Fibroblast of peridontal ligament (primary cell): ENCODE data around the gene HMGXB4.

ENCODE experiments used
- DNase-seq: peaks from one replicate; pipeline ENCODE4 v3.0.0-alpha.2; 2010; ENCODE audit errors: extremely low read depth

Gene HMGXB4

DNA sequence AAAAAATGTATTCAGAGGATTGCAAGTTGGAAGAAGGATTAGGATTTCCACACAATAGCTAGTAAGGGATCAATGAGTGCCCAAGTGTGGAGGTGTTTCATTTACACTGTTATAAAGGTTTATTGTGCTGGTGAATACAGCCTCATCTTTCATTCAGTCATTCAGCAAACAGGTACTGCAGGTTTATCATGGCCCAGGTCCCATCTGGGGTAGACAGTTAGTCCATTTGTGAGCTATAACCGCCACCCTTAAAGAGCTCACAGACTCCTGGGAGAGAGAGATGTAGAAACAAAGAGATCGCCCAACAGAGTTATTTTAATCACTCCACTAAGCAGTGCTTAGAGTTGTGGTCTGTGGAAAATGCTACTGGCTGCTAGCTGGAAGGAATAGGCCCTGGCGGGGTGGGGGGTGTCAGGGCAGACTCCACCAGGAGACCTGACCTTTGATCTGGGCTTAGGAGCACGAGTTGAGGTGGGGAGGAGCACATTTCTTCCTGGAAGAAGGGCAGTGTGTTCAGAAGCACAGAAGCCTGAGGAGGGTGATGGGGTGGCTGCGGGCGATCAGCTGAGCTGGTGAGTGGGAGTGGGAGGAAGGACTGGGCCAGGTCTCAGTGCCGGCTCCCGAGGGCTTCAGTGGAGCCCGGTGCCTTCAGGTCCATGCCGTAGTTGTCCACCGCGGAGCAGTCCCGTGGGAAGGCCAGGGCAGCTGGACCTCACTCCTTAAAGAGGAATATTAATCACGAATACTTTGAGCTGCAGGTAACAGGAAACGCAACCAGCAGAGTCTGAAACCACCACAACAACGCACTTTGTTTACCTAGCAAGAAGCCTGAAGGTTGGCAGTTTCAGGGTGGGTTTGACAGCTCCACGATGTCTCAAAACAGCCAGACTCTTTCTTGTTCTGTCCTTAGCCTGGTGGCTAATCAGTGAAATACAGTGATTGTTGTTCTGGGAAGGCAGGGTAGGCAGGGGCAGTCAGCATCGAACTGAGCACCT, 53.6 kb downstream of the HMGXB4 start:
- no peak for DNase-seq

DNA sequence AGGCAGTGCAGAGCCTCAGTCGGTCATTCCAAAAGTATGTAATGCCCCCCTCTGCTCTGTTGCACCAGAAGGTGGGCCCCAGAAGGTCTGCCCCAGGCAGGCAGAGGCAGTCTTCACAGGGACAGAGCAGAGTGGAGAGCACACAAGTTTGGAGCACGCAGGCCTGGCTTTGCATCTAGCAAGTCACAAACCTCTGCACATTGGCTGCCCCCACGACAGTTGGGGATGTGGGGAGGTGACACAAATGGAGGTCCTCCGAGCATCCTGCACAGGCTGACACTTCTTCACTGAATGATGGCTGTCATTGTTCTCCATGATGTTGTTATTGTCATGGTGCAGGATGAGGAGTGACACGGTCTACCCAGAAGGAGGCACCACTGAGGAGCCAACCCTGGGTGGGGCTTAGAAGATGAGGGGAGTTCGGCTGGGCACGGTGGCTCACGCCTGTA, 54.3 kb downstream of the HMGXB4 start:
- no peak for DNase-seq

DNA sequence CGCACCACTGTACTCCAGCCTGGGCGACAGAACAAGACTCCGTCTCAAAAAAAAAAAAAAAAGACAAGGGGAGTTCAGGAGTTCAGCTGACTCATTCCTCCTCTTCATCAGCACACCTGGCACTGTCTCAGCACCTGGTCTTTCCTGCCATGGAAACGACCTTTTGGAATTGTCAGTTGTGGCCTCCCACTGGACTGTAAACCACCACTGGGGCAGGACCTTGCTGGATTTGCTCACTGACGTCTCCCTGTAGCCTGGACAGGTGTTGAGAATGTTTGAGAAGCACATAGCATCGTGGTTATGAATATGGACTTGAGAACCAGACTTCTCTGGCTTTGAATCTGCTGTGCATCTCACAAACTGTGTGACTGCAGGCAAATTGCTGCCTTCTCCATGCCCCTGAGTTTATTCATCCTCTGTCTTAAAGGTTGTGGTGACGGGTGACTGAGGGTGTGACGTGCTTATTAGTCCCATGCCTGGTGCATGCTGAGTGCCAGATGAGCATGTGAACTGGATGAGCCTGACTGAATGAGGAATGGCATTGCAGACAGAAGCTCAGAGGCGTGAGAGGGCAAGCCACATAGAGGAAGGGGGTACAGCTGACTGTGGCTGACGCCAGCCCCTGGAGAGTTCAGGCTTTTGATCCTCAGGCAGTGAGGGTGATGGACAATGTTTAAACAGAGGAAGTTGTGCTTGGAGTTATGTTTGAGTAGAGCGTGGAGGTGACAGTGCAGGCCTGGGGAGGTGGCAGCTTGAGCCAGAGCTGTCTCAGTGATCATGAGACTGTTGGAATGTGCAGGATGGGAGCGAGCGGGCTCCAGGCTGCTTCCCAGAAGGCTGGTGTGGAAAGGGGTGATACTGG, 55.1 kb downstream of the HMGXB4 start:
- peak; percentile 40 for DNase-seq

DNA sequence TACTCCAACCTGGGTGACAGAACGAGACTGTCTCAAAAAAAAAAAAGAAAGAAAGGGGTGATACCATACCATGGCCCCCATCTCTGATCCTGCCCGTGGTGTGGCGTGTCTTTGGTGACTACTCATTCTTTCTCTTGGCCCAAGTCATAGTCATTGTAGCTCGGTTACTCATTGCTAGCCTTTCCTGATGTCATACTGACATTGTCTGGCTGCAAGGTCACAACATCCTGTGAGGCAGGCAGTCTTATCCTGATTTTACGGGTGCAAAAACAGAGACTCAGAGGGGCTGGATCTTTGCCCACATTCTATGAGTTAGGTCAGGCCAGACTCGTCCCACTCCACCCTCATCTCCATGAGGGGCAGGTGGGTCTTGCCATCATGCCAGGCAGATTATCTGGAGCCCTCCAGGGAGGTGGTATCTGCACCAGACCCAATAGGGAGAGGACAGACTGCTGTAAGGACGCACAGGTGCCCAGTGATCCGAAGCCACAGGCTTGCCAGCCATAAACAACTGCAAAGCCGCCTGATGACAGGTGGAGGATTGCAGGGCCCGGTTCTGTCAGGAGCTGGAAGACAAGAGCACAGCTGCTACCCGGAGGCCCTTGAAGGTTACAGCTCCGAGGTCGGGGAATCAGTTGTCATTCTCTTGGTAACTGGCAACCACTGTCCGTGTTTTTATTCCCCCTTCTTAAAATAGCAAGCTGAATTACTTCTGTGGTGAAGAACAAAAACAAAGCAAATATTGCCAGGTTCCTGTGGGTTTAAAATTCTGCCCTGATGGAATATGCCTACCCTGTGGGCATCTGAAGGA, 56.2 kb downstream of the HMGXB4 start:
- peak; percentile 70 for DNase-seq

DNA sequence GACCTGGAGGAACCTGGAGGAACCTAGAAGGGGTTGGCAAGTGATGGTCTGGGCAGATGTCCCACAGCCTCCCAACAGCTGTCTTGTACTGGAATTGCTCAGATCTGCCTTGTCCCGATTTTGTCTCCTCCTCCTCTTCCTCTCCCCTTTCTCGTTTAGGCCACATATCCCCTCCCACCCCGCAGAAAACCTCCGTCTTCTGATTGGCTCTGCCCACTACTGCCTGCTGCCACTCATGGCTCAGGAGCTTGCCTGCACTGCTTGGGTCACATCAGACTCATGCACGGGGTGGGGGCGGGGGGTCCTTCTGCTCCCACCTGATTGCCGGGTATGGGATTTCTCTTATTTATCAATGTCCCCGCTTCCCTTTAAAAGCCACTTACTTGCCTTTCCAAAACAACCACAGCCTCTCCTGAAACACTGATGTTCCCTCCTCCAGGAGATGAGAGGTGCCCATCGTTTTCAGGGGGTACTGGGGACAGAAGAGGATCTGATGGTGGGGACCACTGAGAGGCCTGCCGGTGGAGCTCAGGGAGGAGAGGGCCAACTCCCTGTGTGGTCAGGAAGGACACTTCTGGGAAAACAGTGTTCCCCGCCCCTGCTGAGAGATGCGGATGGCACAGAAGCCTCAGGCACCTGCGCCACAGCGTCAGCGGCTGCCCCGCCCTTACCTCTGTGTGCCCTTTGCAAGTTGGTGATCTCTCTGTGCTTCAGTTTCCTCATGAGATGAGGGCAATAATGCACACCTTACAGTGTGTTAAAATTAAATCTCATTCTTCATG, 57.1 kb downstream of the HMGXB4 start:
- DNase-seq = no peak

DNA sequence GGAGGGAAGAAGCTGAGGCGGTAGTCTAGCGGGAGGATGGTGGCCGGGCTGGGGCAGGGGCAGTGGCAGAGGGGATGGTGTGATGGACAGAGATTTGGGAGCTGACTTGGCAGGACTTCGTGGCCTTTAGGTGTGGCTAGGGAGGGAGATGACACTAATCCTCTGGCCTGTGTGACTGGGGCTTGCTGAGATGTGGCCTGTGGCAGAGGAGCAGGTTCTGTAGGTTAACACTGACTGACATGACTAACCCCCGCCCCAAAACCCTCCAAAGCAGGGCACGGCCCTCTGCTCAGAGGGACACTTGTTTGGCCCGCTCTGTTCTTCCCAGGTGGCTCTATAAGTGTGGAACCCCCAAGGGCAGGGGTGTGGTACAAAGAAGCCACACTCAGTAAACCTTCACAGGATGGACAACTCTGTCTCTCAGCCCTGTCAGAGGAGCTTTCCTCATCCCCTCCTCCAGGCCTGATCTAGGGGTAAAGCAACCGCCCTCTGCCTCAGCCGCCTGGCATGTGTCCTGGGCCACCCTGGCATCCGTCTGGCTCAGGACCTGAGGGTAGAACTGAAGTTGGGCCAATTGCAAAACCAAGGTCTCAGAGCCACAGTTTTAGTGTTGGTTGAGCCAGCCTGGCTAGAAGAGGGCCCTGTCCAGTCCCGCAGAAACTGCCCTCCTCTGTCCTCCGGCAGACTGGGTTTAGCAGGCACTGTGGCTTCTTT, 58.0 kb downstream of the HMGXB4 start:
- DNase-seq = no peak

DNA sequence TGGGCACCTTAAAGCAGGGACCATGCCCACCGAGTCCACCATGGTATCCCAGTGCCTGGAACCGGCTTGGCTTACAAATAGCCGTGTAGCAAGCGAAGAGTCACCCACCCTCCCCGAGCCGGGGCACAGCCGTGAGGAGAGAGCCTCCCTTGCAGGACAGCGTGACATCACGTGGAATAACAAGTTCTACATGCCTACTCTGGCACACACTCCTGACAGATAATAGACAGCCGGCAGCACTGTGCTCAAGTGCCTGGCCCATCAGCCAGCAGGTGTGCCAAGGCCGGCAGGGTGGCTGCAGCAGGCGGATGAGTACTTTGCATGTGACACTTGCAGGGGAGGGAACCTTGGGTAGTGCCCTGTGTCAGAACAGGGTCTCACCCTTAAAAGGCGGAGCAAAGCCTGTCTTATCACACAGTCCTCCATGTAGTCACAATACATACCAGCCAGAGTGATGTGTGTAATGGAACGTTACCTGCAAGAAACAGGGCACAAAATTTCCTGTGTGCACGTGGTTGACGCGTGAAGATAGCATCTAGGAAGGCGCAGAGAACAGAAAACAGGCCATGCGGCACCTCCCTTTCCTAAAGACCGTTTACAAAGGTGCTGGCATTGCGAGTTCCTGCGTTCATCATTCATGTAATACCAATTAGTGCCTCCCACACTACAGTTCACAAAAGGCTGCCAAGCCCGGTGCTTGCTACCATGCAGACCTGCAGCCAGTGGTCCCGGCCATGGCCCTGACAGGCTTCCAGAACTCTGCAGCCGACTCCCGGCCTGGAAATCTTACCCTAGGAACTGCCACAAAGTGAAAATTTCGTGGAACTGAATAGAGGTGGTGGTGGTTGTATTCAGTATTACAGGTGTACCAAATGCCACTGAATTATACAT, 58.8 kb downstream of the HMGXB4 start:
- no peak for DNase-seq

DNA sequence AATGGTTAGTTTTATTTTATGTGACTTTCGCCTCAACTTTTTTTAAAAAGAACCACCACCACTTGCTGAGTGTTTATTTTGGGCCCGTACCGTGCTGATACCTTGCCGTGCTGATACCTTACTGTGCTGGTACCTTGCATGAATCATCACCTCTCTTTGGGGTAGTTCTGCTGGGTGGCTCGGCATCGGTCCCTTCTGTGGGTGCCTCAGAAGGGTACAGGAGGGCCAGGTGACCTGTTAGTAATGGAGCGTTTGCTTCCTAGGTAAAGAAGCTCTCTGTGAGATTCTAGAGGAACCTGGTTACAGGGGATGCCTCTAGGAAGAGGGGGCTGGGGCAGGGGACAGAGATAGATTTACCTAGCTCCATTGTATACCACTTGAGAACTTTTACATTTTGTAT, 59.5 kb downstream of the HMGXB4 start:
- DNase-seq = no peak

DNA sequence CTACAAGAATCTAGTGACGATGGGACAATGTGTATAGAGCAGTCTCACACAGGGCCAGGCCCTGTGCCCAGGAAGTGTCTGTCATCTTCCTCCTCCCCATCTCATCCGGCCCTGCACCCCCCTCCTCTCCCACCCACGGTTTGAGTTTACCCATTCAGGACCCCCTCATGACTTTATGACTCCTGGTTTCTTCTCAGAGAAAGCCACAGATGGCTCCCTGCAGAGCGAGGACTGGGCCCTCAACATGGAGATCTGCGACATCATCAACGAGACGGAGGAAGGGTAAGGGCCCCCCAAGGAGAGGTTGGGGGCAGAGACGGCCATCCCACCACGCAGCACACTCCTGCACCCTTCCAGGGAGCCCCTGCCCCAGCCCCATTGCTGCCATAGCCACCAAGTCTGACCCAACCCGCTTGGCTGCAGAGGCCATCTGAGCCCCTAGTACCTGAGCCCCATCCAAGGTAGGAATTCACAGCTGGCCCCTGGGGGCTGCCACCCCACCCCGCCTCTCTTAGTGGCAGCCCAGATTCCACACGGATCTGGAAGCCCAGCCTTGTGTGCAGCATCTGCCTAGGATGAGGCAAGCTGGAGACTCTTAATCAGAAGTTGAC, 60.5 kb downstream of the HMGXB4 start:
- DNase-seq = no peak

DNA sequence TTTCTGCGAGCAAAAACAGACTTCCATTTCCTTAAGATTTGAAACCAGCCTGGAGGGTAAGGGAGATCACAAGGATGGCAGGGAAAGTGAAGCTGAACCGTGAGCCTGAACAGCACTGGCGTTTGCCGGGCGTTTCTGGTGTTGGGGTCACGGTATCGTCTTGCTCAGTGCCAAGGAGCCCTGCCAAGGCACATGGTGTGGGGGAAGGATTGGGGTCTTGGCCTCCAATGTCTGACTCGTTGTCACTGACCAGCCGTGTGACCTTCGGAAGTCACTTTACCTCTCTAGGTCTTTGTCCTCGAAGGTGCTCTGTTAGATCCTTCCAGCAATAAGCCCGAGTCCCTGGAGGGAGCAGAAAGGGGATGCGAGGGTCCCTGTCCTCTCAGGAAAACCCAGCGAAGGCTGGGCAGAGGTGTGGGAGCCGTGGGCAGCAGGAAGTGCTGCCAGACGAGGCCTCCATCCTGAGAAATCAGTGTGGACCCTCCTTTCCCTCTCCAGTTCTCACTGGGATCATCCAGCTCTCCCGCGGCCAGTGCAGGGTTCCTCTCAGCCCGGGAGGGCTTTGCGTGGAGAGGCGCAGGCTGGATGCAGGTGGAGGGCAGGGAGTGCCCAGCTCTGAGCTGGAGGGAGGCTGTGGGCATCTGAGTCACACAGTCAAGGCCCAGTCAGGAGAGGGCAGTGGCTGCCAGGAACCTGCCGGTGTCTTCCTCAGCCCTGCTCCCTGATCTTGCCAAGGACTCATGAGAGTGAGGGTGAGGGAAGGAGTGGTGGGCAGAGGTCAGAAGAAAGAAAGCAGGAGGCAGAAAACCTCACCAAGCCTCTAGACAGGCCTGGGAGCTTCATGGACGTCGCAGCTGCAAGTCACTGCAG, 61.3 kb downstream of the HMGXB4 start:
- no peak for DNase-seq

DNA sequence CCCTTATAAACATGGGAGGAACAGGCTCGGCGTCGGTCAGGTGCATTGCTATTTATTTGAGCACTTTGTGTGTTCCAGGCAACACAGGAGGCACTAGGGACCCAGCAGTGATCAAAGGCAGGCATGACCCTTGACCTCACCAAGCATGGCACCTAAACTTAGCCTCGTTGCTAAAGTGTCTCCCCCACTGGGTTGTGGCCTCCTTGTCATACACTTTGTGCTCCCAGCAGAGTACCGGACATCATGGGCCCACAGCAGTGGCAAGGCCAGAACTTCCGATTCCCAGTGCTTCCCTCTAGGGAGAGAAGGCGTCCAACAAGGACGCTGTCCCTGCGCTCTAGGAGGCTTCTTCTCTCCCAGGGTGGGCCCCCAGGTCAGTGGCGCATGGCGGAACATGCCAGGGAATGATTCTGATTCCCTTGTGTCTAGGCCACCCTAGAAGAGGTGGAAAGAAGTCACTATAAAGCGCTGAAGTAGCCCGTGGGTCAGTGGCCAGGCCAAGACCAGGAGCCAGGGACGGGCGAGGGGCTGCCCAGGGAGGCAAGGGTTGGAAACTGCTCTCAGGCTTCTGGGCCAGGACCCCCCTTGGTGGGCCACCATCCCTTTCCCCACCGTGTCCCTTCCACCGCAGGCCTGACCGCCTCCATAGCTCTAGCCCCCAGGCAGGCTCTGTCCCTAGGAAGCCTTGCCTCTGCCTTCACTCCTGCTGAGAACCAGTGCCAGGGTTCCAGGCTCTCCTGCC, 62.1 kb downstream of the HMGXB4 start:
- DNase-seq = no peak

DNA sequence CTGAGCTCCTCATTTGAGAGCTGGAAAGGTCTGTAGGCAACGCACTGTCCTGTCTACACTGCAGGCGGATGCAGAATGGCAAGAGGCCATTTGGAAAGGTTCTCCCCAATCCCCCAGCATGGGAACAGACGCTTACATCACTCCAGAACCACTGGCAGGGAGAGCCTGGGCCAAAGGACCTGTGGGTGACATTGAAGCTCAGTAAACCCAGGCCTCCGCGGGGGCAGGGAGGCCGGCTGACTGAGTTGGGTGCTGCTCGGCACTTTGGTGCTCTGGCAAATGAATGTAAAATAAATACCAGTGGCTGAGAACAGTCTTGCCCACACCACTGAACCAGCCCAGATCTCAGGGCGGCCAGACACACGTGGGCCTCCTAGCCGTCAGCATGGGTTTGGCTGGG, 64.8 kb downstream of the HMGXB4 start:
- DNase-seq = no peak

DNA sequence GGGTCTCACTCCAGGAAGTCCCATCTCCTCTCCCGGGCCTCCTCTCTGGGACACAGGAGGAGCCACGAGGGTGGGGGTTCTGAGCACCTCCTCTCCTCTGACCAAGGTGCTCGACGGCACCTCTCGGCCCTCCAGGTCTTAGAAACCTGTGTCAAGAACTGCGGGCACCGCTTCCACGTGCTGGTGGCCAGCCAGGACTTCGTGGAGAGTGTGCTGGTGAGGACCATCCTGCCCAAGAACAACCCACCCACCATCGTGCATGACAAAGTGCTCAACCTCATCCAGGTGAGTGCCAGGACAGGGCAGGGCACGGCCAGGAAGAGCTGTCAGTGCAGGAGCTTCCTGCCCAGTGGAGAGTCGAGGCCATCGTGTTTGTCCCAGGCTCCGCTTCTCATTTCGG, 65.6 kb downstream of the HMGXB4 start:
- no peak for DNase-seq

DNA sequence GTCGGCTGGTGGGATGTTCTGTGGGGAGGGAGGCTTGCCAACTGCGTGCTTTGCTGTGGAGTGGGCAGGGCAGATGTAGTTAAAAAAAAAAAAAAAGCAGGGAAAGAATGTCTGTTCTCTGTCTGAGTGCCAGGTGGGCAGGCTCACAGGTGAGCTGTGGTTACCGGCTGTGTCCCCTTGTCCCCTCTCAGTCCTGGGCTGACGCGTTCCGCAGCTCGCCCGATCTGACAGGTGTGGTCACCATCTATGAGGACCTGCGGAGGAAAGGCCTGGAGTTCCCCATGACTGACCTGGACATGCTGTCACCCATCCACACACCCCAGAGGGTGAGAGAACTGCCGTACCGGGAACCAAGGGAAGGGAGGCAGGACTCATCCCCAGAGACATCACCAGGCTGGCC, 66.0 kb downstream of the HMGXB4 start:
- no peak for DNase-seq

DNA sequence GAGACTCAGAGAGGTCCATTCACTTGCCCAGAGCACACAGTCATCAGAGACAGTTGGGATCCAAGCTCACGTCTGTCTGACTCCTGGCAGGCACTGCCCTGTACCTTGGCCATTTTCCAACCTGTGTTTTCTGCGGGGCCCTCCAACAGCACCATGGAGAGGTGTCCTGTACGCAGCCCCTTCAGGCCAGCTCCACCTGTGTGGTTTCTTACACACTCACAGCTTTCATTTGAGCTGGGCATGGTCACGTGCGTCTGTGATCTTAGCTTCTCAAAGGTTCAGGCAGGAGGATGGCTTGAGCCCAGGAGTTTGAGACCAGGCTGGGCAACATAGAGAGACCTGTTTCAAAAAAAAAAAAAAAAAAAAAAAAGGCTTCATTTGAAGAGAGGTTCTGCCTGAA, 66.8 kb downstream of the HMGXB4 start:
- DNase-seq = no peak

DNA sequence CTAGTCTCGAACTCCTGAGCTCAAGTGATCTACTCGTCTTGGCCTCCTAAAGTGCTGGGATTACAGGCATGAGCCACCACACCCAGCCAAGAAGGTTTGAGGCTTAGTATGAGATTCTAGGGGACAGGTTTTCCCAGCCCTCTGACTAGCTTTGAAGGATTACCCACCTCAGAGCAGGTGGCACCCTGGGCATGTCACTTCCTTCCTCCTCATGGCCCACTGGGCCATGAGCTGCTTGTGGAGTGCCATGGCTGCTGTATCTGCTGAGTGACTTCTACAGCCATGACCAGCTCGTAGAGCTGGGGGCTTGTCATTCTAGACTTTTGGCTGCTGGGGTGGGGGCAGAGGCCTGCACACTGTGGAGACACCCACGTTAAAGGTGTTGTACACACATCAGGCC, 67.5 kb downstream of the HMGXB4 start:
- no peak for DNase-seq

DNA sequence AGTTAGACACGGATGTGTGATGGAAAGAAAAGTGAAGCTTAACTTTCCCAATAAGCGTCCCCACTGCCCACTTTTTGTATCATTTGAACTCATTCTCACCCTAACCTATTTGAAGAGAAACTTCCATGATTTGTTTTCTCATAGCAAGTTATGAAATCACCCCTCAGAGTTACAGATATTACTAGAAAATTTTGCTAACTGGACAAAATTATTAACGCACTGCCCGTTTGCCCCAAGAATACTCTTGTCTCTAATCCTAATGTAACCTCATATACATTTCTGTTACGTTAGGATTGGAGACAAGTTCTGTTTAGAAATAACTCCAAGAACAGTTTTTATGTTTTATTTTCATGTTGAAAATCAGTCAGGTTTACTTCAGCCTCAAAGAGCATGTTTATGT, 67.9 kb downstream of the HMGXB4 start:
- no peak for DNase-seq
